GM18511 (cell line): ENCODE measurements around the gene TMEM191C.
"Not testable (repeated sequence)": the region's sequence is repeated elsewhere in the genome, so short reads cannot be mapped to it uniquely, and the experiment has no call there.

Experiments
- ATAC-seq: cut with Tn5 transposase; IDR thresholded peaks from one replicate; pipeline ENCODE4 v1.9.1; 2021; ENCODE audit warnings: mild to moderate bottlenecking, moderate library complexity; ENCODE audit not compliant: unreplicated experiment

The TMEM191C gene

DNA sequence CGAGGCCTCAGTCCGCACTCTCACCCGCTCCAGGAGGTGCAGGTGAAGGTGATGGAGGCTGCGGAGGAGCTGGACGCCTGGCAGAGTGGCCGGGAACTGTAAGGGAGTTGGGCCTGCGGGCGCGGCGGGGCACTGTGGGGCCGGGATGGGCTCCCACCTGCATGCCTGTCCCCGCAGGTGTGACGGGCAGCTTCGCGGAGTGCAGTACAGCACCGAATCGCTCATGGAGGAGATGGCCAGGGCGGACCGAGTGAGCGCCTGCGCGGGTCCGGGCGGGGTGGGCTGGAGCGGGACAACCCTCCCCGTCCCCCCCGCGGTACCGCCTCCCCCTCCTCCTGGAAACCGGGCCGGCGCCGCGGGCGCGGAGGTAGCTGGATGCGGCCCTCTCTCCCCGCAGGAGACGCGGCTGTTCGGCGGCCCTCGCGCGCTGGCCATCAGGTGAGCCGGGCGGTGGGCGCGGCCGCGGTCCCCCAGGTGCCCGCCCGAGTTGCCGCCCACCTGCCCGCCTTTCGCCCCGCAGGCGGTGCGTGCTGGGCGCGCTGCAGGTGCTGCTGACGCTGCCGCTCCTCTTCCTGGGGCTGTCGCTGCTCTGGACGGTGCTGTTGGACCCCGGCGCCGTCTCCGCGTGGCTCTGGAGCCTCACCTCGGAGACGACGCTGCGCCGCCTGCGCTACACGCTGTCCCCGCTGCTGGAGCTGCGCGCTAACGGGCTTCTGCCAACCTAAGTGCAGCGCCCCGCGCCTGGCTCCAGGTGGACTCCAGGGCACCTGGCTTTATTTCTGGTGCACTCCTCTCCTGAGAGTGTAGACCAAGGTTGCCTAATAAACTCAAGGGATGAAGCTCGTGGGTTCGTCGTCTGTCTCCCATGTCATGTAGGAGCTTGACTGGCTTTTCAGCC is 2.2 kb downstream of the TMEM191C start:
- ATAC-seq, result not testable (repeated sequence)

DNA sequence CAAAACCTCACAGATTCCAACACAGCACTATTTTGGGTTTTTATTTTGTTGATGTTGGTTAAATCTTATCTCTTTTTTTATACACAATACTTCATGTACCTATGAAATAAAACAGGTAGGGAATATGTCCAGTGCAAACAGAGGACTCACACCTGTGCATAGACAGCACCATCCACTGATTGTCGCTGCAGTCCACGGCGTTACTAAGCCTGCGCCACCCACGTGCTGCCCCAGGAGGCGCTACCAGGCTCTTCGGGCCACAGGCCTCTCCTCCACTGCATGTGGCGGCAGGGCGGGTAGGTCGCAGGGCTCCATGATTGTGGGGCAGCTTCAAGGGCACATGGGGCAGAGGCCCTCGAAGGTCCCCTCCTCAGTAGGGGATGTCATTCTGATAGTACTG is 5.8 kb downstream of the TMEM191C start:
- not testable (repeated sequence) for ATAC-seq

DNA sequence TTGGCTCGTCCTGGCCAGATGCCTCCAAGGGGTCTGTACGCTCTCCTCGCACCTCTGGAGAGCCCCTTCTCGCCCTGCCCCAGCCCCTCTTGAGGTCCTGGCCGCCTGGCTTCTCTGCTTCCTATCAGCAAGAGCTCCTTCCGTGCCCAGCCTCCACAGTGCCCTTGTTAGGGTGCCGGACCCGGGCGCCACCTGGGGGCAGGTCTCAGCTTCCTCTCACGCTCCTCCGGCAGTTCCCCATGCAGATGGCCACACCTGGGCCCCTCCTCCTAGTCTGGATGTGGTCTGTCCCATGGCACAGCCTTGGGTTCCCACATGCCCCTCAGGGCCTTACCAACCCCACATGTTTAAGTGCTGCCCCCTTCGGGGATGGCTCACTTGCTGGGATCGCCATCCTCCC is 6.5 kb downstream of the TMEM191C start:
- not testable (repeated sequence) for ATAC-seq

- ATAC-seq, result not testable (repeated sequence)
Observed at GRCh38 chr22:21484039-21484438, 16.9 kb downstream of the TMEM191C start.

- ATAC-seq, result not testable (repeated sequence)
Observed at GRCh38 chr22:21487723-21488122, 20.5 kb downstream of the TMEM191C start.

DNA sequence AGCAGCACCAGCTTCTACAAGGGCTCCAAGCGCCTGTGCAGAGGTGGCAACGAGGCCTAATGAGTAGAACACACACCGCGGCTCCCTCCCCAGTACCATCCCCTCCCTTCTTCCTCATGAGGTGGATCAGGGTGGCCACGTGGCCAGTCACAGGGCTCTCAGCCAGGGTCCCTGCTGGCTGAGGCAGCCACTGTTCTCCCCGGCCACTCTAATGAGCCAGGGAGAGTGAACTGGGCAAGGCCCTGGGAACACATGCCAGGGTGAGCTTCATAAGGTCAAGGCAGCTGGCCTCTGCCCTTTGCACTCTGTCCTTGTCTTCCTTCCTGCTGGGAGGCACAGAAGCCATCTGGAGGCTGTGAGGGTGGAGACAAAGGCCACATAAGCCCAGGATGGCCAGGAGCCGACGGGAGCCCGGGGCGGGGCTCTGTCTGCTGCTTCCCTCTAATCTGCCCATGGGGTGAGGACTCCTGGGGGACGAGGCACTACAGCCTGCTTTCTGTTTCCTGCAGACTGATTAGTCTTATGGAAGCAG is 22.0 kb downstream of the TMEM191C start:
- not testable (repeated sequence) for ATAC-seq

DNA sequence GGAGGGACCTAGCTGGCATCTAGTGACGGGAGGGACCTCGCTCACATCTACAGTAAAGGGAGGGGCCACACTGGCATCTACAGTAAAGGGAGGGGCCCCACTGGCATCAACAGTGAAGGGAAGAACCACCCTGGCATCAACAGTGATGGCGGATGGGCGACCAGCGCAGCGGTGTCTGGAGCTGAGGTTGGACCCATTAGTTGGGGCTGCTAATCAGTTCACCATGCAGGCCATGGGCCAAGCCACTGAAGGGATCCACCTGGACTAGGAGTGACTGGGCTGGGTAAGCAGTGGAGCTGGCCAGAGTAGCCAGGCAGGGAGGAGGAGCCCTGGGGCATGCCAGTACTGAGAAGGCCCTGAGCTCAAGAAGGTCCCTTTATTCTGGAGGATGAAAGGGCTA is 23.4 kb downstream of the TMEM191C start:
- not testable (repeated sequence) for ATAC-seq

GRCh38 chr22:21492271-21492670 is 25.1 kb downstream of the TMEM191C start:
- not testable (repeated sequence) for ATAC-seq

GRCh38 chr22:21493789-21494782 is 26.9 kb downstream of the TMEM191C start:
- ATAC-seq, result not testable (repeated sequence)

- ATAC-seq, result not testable (repeated sequence)
Observed at GRCh38 chr22:21497984-21498383, 30.8 kb downstream of the TMEM191C start.

DNA sequence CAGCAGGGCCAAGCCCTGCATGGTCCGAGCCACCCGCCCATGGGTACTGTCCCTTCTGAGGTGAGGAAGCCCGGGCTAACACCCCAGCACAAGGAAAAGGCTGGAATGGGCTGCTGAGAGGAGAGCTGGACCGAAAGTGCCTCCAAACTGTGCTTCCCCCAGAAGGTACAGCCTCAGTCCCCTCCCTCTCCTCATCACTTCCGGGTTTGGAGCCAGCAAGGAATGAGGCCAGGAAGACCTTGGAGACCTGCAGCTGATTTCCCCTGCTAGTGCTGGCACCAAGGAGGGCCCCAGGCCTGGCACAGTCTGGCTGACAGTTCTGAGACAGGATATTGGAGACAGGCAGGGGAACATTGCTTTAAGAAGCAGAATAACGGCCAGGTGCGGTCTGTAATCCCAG is 31.3 kb downstream of the TMEM191C start:
- not testable (repeated sequence) for ATAC-seq

- ATAC-seq, result not testable (repeated sequence)
Observed at GRCh38 chr22:21499623-21500506, 32.7 kb downstream of the TMEM191C start.

- ATAC-seq, result not testable (repeated sequence)
Observed at GRCh38 chr22:21510397-21510796, 43.2 kb downstream of the TMEM191C start.

GRCh38 chr22:21512022-21512421 is 44.8 kb downstream of the TMEM191C start:
- ATAC-seq, result not testable (repeated sequence)

- not testable (repeated sequence) for ATAC-seq
Observed at GRCh38 chr22:21514117-21514516, 46.9 kb downstream of the TMEM191C start.

DNA sequence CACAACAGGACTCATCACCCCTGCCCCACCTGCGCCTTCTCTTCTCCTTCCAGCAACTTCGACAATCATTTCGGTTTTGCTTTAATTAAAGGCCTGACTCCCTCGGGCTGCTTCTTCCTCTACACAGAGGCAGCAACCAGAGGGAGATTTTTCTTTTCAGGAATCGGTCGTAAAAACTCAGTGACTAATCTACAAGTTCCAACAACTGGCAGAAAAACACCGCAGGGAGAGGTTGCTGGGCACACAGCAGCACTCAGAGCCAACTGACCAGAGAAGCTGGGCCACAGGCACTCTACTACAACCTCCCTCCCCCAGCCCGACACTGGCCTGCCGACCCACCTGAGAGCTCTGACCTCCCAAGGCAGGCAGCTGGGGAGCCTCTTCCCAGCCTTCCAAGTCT is 48.0 kb downstream of the TMEM191C start:
- ATAC-seq, result not testable (repeated sequence)

DNA sequence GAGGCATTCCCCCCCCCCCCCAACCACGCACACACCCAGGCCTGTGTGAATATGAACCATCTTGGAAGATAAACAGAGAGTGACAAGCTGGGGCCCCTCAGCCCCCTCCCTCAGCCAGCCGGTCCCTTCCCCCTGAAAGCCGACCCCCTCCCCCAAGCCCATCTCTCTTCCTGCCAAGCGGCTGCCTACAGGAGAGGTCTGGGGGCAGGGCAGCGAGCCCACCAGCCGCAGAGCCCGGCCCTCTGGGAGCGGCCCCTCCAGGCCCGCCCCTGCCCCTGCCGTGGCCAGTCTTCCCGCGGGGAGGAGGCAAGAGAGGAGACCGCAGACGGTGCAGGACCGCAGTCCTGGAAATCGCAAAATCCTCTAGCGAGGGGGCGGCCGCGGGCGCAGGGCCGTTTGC is 49.3 kb downstream of the TMEM191C start:
- ATAC-seq, result peak; percentile 30

- peak; percentile 78 for ATAC-seq
Observed at GRCh38 chr22:21516970-21517764, 50.0 kb downstream of the TMEM191C start.
